Endothelial cell of umbilical vein (primary cell): ENCODE results near the gene UBE2I.

Experiments used
- CTCF ChIP-seq, 2 donors: IDR thresholded peaks; 1 replicate in 1 of 2; 2 replicates in 1 of 2; pipeline ENCODE4 v1.5.1; 2011; ENCODE audit warnings: low read length in 2 of 2, mild to moderate bottlenecking in 2 of 2, moderate library complexity in 2 of 2, control low read depth in 1 of 2, inconsistent platforms in 1 of 2, low read depth in 1 of 2; ENCODE audit not compliant: insufficient read depth in 1 of 2; ENCODE audit errors: extremely low read depth in 1 of 2
- MAX ChIP-seq: IDR thresholded peaks from 2 replicates; pipeline ENCODE4 v1.6.1; 2011; ENCODE audit not compliant: insufficient read depth, insufficient read length
- MYC ChIP-seq: IDR thresholded peaks from one replicate; pipeline ENCODE4 v1.6.1; 2011; ENCODE audit warnings: mild to moderate bottlenecking, low read depth, low read length
- POLR2A ChIP-seq: IDR thresholded peaks from 2 replicates; pipeline ENCODE4 v1.6.1; 2012; ENCODE audit warnings: low read depth, mild to moderate bottlenecking, control low read depth, low read length
- POLR2AphosphoS5 ChIP-seq: IDR thresholded peaks from 2 replicates; pipeline ENCODE4 v1.6.1; 2012; ENCODE audit warnings: low read depth, mild to moderate bottlenecking, control low read depth, low read length, moderate library complexity; ENCODE audit not compliant: insufficient read depth

DNA sequence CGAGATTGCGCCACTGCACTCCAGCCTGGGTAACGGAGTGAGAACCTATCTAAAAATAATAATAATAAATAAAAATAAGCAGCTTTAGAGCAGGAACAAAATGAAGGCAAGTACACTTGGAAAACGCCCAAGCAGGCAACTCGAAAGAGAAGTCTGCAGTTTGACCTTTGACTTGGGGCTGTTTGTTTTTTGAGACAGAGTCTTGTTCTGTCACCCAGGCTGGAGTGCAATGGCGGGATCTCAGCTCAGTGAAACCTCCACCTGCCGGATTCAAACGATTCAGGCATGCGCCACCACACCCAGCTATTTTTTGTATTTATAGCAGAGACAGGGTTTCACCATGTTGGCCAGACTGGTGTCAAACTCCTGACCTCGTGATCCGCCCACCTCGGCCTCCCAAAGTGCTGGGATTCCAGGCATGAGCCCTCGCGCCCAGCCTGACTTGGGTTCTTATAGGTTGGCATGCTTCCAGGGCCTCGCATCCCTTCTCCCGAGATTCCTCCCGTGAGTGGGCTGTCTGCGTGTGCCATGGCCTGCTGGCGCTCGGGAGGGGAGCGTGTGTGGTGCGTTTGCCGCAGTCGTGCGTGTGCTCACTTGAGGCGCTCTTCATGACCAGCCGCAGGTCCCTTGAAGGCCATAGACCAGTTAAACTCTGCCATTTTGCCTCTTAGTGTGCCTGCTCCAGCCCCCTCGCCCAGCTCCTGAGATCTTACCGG, 18.4 kb upstream of the UBE2I start:
- TF ChIP-seq CTCF (IDR thresholded peaks at IDR 0.05; ENCODE audit: extremely low read depth in 1 of 2, insufficient read depth in 1 of 2, low read depth in 1 of 2, low read length in 2 of 2), result no peak
- TF ChIP-seq POLR2AphosphoS5, result no peak
- TF ChIP-seq MYC, result no peak
- TF ChIP-seq MAX, result no peak
- TF ChIP-seq POLR2A, result no peak
